Neural progenitor cell (in vitro differentiated cells): ENCODE data around the gene RBM11. TPM values are rescaled to one million over a fixed set of nuclear protein-coding genes. Genes with fewer than 3 reads are reported as not detected.

Experiments used
- DNase-seq: peaks from one replicate; pipeline ENCODE4 v3.0.0-alpha.2; 2016; ENCODE audit warnings: low spot score
- H2AFZ ChIP-seq: fragments of 200-600 bp; sonication (generic); replicated peaks from 2 replicates; pipeline ENCODE4 v1.6.1; 2016; ENCODE audit warnings: antibody characterized with exemption
- H3F3A ChIP-seq: fragments of 200-600 bp; sonication (generic); 2 replicates; pipeline ENCODE4 v1.6.1; 2016; ENCODE audit warnings: antibody characterized with exemption, low read depth
- H3K27ac ChIP-seq: fragments of 200-600 bp; sonication (generic); 2 replicates; pipeline ENCODE4 v1.5.1; 2016; ENCODE audit warnings: mild to moderate bottlenecking
- H3K27me3 ChIP-seq: fragments of 200-600 bp; sonication (generic); 2 replicates; pipeline ENCODE4 v1.6.1; 2016; ENCODE audit warnings: mild to moderate bottlenecking, moderate library complexity
- H3K36me3 ChIP-seq: fragments of 200-600 bp; sonication (generic); 2 replicates; pipeline ENCODE4 v1.5.1; 2016
- H3K4me1 ChIP-seq: fragments of 200-600 bp; sonication (generic); 2 replicates; pipeline ENCODE4 v1.6.1; 2016; ENCODE audit warnings: mixed run types
- H3K4me2 ChIP-seq: fragments of 200-600 bp; sonication (generic); 2 replicates; pipeline ENCODE4 v1.6.1; 2016
- H3K4me3 ChIP-seq: fragments of 200-600 bp; sonication (generic); 2 replicates; pipeline ENCODE4 v1.5.1; 2016
- H3K79me2 ChIP-seq: fragments of 200-600 bp; sonication (generic); 2 replicates; pipeline ENCODE4 v1.6.1; 2016; ENCODE audit warnings: low read depth
- H3K9ac ChIP-seq: fragments of 200-600 bp; sonication (generic); 2 replicates; pipeline ENCODE4 v1.6.1; 2016
- H3K9me3 ChIP-seq: fragments of 200-600 bp; sonication (generic); 2 replicates; pipeline ENCODE4 v1.5.1; 2016; ENCODE audit warnings: low read depth
- H4K20me1 ChIP-seq: fragments of 200-600 bp; sonication (generic); 2 replicates; pipeline ENCODE4 v1.6.1; 2016; ENCODE audit warnings: low read depth
- H3K27ac Mint-ChIP-seq: 3 replicates; pipeline ENCODE4 v1.8.0; 2021; ENCODE audit warnings: mixed read lengths
- H3K27me3 Mint-ChIP-seq: 2 replicates; pipeline ENCODE4 v1.8.0; 2022; ENCODE audit warnings: low read depth, mild to moderate bottlenecking, inconsistent platforms, moderate library complexity, mixed read lengths; ENCODE audit not compliant: insufficient read depth
- H3K36me3 Mint-ChIP-seq: 3 replicates; pipeline ENCODE4 v1.8.0; 2021; ENCODE audit warnings: mixed read lengths
- H3K4me1 Mint-ChIP-seq: 3 replicates; pipeline ENCODE4 v1.8.0; 2021; ENCODE audit warnings: mixed read lengths
- H3K4me3 Mint-ChIP-seq: 3 replicates; pipeline ENCODE4 v1.8.0; 2021; ENCODE audit warnings: mild to moderate bottlenecking, moderate library complexity, mixed read lengths
- H3K9me3 Mint-ChIP-seq: 3 replicates; pipeline ENCODE4 v1.8.0; 2020; ENCODE audit warnings: mixed read lengths
- EZH2 ChIP-seq: fragments of 200-600 bp; sonication (generic); IDR thresholded peaks from 2 replicates; pipeline ENCODE4 v1.6.1; 2017; ENCODE audit warnings: antibody characterized with exemption, mild to moderate bottlenecking, moderate library complexity
- EZH2phosphoT487 ChIP-seq: fragments of 200-600 bp; sonication (generic); IDR thresholded peaks from 2 replicates; pipeline ENCODE4 v1.6.1; 2017; ENCODE audit warnings: antibody characterized with exemption
- total RNA-seq: library from RNA; depleted of rRNA; stranded (reverse); fragments of >200 nt; gene quantifications from 2 replicates; pipeline ENCODE4 v1.2.3, GENCODE V29; 2015; ENCODE audit warnings: low replicate concordance
- TF ChIP-seq, protein P1 (sequence below): fragments of 200-600 bp; sonication (generic); IDR thresholded peaks from 2 replicates; pipeline ENCODE4 v1.5.1; 2017; ENCODE audit warnings: antibody characterized with exemption, mild to moderate bottlenecking

RBM11 gene
- total RNA-seq, 1 donor from 2014 or later = 6.2 TPM

GRCh38 chr21:14244911-14245310 is 29.0 kb downstream of the RBM11 start:
- Histone ChIP-seq H3K27ac (no peak overlapping the region), H3K79me2 (no peaks in the 10 kb centered on the region), H3K9me3 (no peaks in the 10 kb centered on the region), H3K27me3 (no peaks in the 10 kb centered on the region), H3K9ac (no peak overlapping the region), H3F3A (no peaks in the 10 kb centered on the region), H2AFZ (no peak overlapping the region), H4K20me1 (no peaks in the 10 kb centered on the region), H3K4me2 (no peak overlapping the region), H3K36me3 (no peaks in the 10 kb centered on the region), H3K4me3 (no peak overlapping the region), H3K4me1 (no peaks in the 10 kb centered on the region)
- no peak for DNase-seq
- no peaks in the 10 kb centered on the region for H3K9me3 Mint-ChIP-seq
- no peaks in the 10 kb centered on the region for H3K36me3 Mint-ChIP-seq
- H3K4me1 Mint-ChIP-seq = no peaks in the 10 kb centered on the region
- no peak overlapping the region for H3K27ac Mint-ChIP-seq
- peaks cover 2% of the 10 kb centered on the region for H3K27me3 Mint-ChIP-seq
- TF ChIP-seq, protein P1, sequence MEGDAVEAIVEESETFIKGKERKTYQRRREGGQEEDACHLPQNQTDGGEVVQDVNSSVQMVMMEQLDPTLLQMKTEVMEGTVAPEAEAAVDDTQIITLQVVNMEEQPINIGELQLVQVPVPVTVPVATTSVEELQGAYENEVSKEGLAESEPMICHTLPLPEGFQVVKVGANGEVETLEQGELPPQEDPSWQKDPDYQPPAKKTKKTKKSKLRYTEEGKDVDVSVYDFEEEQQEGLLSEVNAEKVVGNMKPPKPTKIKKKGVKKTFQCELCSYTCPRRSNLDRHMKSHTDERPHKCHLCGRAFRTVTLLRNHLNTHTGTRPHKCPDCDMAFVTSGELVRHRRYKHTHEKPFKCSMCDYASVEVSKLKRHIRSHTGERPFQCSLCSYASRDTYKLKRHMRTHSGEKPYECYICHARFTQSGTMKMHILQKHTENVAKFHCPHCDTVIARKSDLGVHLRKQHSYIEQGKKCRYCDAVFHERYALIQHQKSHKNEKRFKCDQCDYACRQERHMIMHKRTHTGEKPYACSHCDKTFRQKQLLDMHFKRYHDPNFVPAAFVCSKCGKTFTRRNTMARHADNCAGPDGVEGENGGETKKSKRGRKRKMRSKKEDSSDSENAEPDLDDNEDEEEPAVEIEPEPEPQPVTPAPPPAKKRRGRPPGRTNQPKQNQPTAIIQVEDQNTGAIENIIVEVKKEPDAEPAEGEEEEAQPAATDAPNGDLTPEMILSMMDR = no peak
- TF ChIP-seq EZH2 (no peak), EZH2phosphoT487 (no peak)
- no peak overlapping the region for H3K4me3 Mint-ChIP-seq

GRCh38 chr21:14245711-14246110 is 29.8 kb downstream of the RBM11 start:
- no peaks in the 10 kb centered on the region for H3K36me3 Mint-ChIP-seq
- DNase-seq = no peak
- no peaks in the 10 kb centered on the region for H4K20me1 ChIP-seq

GRCh38 chr21:14251336-14251735 is 35.4 kb downstream of the RBM11 start:
- Histone ChIP-seq H3K9me3 (no peaks in the 10 kb centered on the region), H3K27ac (no peak overlapping the region), H3K36me3 (no peaks in the 10 kb centered on the region), H3F3A (no peaks in the 10 kb centered on the region), H3K4me1 (no peaks in the 10 kb centered on the region), H3K4me3 (no peak overlapping the region), H3K27me3 (no peaks in the 10 kb centered on the region), H4K20me1 (no peaks in the 10 kb centered on the region), H3K79me2 (no peaks in the 10 kb centered on the region), H3K4me2 (no peak overlapping the region), H2AFZ (no peak overlapping the region), H3K9ac (no peak overlapping the region)
- no peak overlapping the region for H3K27ac Mint-ChIP-seq
- H3K9me3 Mint-ChIP-seq = no peaks in the 10 kb centered on the region
- H3K4me1 Mint-ChIP-seq = no peaks in the 10 kb centered on the region
- no peak overlapping the region for H3K4me3 Mint-ChIP-seq
- no peak for DNase-seq
- no peaks in the 10 kb centered on the region for H3K36me3 Mint-ChIP-seq
- peaks cover 2% of the 10 kb centered on the region for H3K27me3 Mint-ChIP-seq
- no peak for TF ChIP-seq EZH2
- TF ChIP-seq, protein P1 = no peak
- no peak for TF ChIP-seq EZH2phosphoT487

More at GRCh38 chr21:14245711-14246110, 29.8 kb downstream of the RBM11 start:
- no peaks in the 10 kb centered on the region for H3F3A ChIP-seq
- no peaks in the 10 kb centered on the region for H3K36me3 ChIP-seq
- H3K27me3 ChIP-seq = no peaks in the 10 kb centered on the region
- H3K79me2 ChIP-seq = no peaks in the 10 kb centered on the region
- H3K27ac ChIP-seq = no peak overlapping the region
- peaks cover 2% of the 10 kb centered on the region for H3K27me3 Mint-ChIP-seq
- no peaks in the 10 kb centered on the region for H3K4me1 Mint-ChIP-seq
- H3K9ac ChIP-seq = no peak overlapping the region
- H3K4me2 ChIP-seq = no peak overlapping the region
- H3K4me3 ChIP-seq = no peak overlapping the region
- TF ChIP-seq EZH2phosphoT487 = no peak
- TF ChIP-seq EZH2 = no peak
- TF ChIP-seq, protein P1 = no peak
- H2AFZ ChIP-seq = no peak overlapping the region
- H3K27ac Mint-ChIP-seq = no peak overlapping the region
- no peaks in the 10 kb centered on the region for H3K9me3 Mint-ChIP-seq
- H3K4me1 ChIP-seq = no peaks in the 10 kb centered on the region
- no peaks in the 10 kb centered on the region for H3K9me3 ChIP-seq
- H3K4me3 Mint-ChIP-seq = no peak overlapping the region
